H1 (cell line): ENCODE data around the gene FAM120C. TPM values are rescaled to one million over a fixed set of nuclear protein-coding genes. Genes with fewer than 3 reads are reported as not detected.

ENCODE experiments used
- ATF2 ChIP-seq: IDR thresholded peaks from 2 replicates; pipeline ENCODE4 v1.6.1; 2012; ENCODE audit warnings: low read length, inconsistent platforms
- EGR1 ChIP-seq: IDR thresholded peaks from 2 replicates; pipeline ENCODE4 v1.6.1; 2011; ENCODE audit warnings: low read depth, low read length, borderline replicate concordance
- KDM4A ChIP-seq: IDR thresholded peaks from one replicate; pipeline ENCODE4 v1.7.1; 2012; ENCODE audit warnings: low read depth, mild to moderate bottlenecking, moderate library complexity, low read length, inconsistent platforms; ENCODE audit not compliant: severe bottlenecking
- MAX ChIP-seq: IDR thresholded peaks from 2 replicates; pipeline ENCODE4 v1.6.1; 2012; ENCODE audit warnings: inconsistent platforms
- TEAD4 ChIP-seq: IDR thresholded peaks from 2 replicates; pipeline ENCODE4 v1.6.1; 2012; ENCODE audit warnings: low read depth, low read length, inconsistent platforms, mixed read lengths
- USF2 ChIP-seq: IDR thresholded peaks from 2 replicates; pipeline ENCODE4 v1.6.1; 2011; ENCODE audit warnings: low read length, improper control_type of control experiment
- polyA plus RNA-seq, 7 experiments: library from polyadenylated mRNA; depleted of rRNA in 3 of 7; stranded (reverse) in 5 of 7; unstranded in 2 of 7; fragments of >200 nt in 5 of 7; fragments of 200-250 nt in 2 of 7; gene quantifications; 1 replicate in 5 of 7; 2 replicates in 1 of 7; 4 replicates in 1 of 7; pipeline versions ENCODE4 v1.2.1 to v1.2.3, GENCODE V29; 2011 to 2013; ENCODE audit warnings: missing spikeins in 2 of 7, mixed read lengths in 2 of 7
- total RNA-seq: library from RNA; stranded (reverse); fragmentation: NEBNext Ultra II Directional; extraction: Animal tissue kit (Norgen Biotek cat#: 25700); gene quantifications from 2 replicates; pipeline ENCODE4 v1.2.1, GENCODE V29; 2021
- TF ChIP-seq, protein P1 (sequence below): fragments of 300-600 bp; sonication (generic); IDR thresholded peaks from 2 replicates; pipeline ENCODE4 v1.7.1; 2012; ENCODE audit warnings: low read length, moderate library complexity, mild to moderate bottlenecking, inconsistent platforms; ENCODE audit not compliant: insufficient replicate concordance

FAM120C gene
- total and polyA plus RNA-seq, 2 of the 8 experiments (the other 6 are each of a cell fraction or from before 2014, with no cell fraction given): 4.4 to 8.1 TPM

DNA sequence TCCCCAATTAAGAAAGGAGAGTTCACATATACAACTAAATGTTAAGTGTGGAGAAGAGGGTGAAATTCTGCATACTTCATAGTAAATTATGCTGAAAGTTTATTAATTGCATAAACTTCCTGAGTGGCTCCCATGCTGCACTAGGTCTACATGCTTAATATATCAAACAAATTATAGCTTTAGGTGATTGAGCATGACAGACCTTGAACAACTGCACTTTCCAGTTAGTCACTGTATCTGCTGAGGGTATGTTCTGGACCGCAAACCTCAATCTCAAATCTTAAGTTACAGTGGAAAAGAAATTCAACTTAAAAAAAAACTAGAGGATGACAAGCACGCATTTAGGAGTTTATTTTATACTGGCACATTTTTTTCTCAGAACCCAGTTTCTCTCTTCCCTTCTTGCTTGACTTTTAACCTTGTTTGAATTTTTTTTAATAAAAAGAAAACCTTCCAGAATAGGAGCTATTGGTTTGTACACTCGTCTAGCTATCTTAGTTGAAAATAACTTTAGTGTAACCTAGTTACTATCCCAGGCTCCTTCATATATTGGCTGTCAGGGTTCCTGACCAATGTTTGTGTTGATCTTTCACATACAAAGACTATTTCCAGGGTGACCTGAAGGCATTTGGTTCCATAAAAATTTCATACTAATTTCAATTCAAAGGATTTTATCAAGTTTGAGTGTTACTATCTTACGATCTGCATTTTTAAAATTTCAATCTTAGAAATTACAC is 10.2 kb upstream of the FAM120C start (continued):
- TF ChIP-seq, protein P1, sequence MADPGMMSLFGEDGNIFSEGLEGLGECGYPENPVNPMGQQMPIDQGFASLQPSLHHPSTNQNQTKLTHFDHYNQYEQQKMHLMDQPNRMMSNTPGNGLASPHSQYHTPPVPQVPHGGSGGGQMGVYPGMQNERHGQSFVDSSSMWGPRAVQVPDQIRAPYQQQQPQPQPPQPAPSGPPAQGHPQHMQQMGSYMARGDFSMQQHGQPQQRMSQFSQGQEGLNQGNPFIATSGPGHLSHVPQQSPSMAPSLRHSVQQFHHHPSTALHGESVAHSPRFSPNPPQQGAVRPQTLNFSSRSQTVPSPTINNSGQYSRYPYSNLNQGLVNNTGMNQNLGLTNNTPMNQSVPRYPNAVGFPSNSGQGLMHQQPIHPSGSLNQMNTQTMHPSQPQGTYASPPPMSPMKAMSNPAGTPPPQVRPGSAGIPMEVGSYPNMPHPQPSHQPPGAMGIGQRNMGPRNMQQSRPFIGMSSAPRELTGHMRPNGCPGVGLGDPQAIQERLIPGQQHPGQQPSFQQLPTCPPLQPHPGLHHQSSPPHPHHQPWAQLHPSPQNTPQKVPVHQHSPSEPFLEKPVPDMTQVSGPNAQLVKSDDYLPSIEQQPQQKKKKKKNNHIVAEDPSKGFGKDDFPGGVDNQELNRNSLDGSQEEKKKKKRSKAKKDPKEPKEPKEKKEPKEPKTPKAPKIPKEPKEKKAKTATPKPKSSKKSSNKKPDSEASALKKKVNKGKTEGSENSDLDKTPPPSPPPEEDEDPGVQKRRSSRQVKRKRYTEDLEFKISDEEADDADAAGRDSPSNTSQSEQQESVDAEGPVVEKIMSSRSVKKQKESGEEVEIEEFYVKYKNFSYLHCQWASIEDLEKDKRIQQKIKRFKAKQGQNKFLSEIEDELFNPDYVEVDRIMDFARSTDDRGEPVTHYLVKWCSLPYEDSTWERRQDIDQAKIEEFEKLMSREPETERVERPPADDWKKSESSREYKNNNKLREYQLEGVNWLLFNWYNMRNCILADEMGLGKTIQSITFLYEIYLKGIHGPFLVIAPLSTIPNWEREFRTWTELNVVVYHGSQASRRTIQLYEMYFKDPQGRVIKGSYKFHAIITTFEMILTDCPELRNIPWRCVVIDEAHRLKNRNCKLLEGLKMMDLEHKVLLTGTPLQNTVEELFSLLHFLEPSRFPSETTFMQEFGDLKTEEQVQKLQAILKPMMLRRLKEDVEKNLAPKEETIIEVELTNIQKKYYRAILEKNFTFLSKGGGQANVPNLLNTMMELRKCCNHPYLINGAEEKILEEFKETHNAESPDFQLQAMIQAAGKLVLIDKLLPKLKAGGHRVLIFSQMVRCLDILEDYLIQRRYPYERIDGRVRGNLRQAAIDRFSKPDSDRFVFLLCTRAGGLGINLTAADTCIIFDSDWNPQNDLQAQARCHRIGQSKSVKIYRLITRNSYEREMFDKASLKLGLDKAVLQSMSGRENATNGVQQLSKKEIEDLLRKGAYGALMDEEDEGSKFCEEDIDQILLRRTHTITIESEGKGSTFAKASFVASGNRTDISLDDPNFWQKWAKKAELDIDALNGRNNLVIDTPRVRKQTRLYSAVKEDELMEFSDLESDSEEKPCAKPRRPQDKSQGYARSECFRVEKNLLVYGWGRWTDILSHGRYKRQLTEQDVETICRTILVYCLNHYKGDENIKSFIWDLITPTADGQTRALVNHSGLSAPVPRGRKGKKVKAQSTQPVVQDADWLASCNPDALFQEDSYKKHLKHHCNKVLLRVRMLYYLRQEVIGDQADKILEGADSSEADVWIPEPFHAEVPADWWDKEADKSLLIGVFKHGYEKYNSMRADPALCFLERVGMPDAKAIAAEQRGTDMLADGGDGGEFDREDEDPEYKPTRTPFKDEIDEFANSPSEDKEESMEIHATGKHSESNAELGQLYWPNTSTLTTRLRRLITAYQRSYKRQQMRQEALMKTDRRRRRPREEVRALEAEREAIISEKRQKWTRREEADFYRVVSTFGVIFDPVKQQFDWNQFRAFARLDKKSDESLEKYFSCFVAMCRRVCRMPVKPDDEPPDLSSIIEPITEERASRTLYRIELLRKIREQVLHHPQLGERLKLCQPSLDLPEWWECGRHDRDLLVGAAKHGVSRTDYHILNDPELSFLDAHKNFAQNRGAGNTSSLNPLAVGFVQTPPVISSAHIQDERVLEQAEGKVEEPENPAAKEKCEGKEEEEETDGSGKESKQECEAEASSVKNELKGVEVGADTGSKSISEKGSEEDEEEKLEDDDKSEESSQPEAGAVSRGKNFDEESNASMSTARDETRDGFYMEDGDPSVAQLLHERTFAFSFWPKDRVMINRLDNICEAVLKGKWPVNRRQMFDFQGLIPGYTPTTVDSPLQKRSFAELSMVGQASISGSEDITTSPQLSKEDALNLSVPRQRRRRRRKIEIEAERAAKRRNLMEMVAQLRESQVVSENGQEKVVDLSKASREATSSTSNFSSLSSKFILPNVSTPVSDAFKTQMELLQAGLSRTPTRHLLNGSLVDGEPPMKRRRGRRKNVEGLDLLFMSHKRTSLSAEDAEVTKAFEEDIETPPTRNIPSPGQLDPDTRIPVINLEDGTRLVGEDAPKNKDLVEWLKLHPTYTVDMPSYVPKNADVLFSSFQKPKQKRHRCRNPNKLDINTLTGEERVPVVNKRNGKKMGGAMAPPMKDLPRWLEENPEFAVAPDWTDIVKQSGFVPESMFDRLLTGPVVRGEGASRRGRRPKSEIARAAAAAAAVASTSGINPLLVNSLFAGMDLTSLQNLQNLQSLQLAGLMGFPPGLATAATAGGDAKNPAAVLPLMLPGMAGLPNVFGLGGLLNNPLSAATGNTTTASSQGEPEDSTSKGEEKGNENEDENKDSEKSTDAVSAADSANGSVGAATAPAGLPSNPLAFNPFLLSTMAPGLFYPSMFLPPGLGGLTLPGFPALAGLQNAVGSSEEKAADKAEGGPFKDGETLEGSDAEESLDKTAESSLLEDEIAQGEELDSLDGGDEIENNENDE: no peak
- no peak for TF ChIP-seq USF2
- no peak for TF ChIP-seq KDM4A
- no peak for TF ChIP-seq TEAD4
- TF ChIP-seq MAX: no peak
- no peak for TF ChIP-seq ATF2
- TF ChIP-seq EGR1: no peak
- TF ChIP-seq, all 59 proteins: peak for 0
